HepG2 (cell line): ENCODE results near the gene GPC4.

Source experiments
- CHD4 ChIP-seq: fragments of 200-600 bp; sonication (generic); IDR thresholded peaks from 2 replicates; pipeline ENCODE4 v1.7.0; 2017; ENCODE audit warnings: mild to moderate bottlenecking, low read length, borderline replicate concordance
- MEF2D ChIP-seq: sonication (generic); formaldehyde crosslinking; IDR thresholded peaks from 2 replicates; pipeline ENCODE4 v1.5.1; 2020; ENCODE audit warnings: mild to moderate bottlenecking, missing genetic modification reagents

DNA sequence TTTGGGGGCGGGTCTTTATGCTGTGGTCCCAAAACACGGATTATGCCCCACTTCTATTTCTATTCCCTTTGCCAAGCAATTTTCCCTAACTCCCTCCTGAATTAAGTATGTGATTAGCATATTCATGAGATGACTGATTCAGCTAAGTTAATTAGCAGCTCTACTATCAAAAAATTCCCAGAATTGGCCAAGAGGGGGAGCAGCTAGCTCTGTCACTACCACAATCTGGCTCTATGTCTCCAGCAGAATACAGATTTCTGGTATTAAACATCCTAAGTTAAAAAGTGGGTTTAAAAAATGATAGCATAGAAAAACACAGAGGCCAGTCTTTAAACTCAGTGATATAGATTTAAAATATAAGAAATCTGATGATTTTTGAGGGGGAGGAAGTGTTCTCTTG, 80.3 kb downstream of the GPC4 start:
- no peak for TF ChIP-seq MEF2D (CRISPR knock-in tag)
- TF ChIP-seq CHD4: no peak
